HL-60/S4 (cell line): ENCODE measurements around the gene MAP3K9.

Experiments used
- in situ Hi-C: fragments of 300-500 bp; cut with MboI; formaldehyde crosslinking; loops from 2 replicates; pipeline ENCODE4 v1.14.3; 2022; ENCODE audit warnings: low sequenced_read_pairs

MAP3K9 gene

GRCh38 chr14:70730393-70730792 lies 78.9 kb downstream of the MAP3K9 start:
- in situ Hi-C loops = no loop called here

DNA sequence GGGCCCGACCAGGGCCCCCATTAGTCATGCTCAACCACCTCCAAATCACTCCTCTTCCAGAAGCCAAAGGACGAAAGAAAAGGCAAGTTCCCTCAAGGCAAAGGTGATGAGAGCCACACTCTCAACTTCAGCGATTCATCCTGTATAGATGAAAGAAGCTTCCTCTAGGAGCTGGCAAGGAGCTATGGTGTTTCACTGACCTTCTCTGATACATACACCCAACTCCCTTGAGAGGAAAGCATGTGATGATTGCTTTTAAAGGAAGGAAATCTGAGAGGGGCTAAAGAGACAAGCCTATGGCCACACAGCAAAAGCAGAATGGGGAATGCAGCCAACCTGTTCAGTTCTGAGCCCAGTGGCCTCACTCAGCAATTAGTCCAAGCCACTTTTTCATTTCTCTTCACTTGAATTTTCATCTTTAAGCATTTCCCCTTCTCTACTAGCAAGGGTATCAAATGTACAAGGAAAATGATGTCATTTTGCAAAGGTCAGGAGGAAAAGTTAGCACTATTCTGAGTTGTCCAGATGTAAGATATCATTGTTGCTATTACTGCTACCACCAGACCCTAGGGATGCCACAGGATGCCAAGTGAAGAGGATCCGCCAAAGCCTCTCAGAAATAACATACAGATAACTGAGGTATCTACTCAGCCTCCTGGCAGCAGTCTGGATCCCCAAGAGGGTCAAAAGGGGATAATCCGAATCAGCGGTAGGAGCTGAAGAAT lies 82.5 kb downstream of the MAP3K9 start:
- in situ Hi-C loops = no loop called here

- in situ Hi-C loops = no loop called here
These were observed 84.4 kb downstream of the MAP3K9 start for GRCh38 chr14:70724944-70725343.

DNA sequence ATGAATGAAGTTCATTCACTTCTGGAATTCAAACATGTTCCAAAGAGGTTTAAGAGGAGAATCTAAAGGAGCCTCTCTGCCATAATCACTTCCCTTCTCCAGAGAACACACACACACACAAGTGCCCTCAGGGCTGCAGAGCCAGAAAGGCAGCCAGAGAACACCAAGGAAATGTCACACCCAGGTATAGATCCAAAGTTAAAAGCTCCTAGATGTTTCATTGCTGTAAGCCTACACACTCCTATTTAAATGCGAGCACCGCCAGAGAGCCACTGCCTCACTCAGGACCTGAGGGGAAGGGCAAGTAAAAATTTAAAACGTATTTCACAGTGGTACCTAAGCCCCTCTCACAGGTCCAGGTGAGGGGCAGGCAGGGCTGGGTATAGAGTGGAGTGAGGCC lies 85.2 kb downstream of the MAP3K9 start:
- in situ Hi-C loops = no loop called here

- in situ Hi-C loops = no loop called here
These were observed 86.0 kb downstream of the MAP3K9 start for GRCh38 chr14:70723276-70723675.

DNA sequence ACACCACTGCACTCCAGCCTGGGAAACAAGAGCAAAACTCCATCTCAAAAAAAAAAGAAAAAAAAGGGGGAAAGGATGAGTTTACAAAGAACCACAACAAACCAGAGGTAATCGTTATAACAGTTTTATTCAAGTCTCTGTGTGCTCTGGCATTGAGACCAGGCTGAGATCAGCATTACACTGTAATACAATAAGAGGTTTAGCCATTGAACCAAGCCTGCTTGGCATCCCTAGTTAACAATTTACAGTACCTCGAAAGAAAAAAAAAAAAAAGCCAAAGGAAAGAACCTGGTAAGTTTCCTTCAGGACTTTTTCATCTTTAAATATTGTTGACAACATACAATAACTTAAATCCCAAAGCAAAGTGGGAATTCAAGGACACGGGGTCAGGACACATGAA lies 86.9 kb downstream of the MAP3K9 start:
- in situ Hi-C loops = no loop called here

DNA sequence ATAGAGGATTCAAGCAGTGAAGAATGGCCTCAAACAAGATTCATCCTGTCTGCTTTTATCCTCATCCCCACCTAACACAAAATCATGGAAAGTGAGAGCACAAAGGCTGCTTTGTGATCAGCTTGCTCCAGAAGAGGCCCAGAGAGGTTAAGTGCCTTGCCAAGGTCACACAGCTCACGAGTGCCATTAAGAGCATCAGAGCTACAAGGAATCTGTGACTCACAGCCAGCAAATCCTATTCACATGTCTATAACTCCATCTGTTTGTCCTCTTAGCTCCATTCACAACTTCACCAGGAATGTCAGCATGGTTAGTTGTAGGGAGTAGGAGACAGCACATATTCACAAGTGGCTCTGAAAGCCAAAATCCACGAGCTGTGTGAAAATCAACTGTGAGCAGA lies 87.8 kb downstream of the MAP3K9 start:
- in situ Hi-C loops = no loop called here

- in situ Hi-C loops = loop anchor here (10.0 kb wide), 1 partner anchor 94 kb away; no protein-coding TSS in a partner anchor
These were observed 90.8 kb downstream of the MAP3K9 start for GRCh38 chr14:70718383-70719118.

DNA sequence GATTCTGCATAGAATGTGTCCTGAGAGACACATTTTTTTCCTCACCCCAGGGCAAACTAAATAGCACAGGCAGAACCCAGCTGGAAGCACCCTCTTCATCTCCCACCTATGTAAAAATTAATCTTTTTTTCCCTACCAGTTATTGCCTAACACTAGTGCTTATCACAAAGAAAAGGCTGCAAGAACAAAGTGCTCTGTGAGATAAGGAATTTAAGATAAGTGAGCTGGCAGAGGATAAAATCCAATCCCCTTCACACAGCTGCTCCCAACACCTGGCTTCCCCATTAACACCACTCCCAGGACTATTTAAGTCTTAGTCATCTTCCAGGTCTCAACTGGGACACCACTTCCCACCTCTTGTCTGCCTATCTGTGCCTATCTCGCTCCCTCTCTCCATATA lies 92.4 kb downstream of the MAP3K9 start:
- in situ Hi-C loops = loop anchor here (10.0 kb wide), 1 partner anchor 92 kb away; no protein-coding TSS in a partner anchor

DNA sequence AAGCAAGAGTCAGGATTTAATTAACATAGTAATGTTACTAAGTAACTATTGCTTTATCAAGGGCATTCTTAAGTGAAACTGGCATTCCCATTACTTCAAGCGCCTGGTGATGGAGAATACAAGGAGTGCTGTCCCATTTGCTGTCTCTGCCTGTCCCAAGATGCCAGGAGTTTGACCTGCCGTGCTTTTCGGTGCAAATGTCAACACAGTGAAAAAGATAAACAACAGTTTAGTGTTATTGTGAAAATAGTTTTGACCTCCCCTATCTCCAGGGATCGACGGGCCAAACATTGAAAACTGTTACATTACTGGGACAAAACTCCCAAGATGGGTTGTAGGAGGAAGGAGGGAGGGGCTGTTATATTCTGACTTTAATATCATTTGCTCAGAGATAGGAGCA lies 92.8 kb downstream of the MAP3K9 start:
- in situ Hi-C loops = loop anchor here (10.0 kb wide), 1 partner anchor 92 kb away; no protein-coding TSS in a partner anchor

- in situ Hi-C loops = loop anchor here (10.0 kb wide), 1 partner anchor 89 kb away; no protein-coding TSS in a partner anchor
These were observed 95.2 kb downstream of the MAP3K9 start for GRCh38 chr14:70714055-70714550.

DNA sequence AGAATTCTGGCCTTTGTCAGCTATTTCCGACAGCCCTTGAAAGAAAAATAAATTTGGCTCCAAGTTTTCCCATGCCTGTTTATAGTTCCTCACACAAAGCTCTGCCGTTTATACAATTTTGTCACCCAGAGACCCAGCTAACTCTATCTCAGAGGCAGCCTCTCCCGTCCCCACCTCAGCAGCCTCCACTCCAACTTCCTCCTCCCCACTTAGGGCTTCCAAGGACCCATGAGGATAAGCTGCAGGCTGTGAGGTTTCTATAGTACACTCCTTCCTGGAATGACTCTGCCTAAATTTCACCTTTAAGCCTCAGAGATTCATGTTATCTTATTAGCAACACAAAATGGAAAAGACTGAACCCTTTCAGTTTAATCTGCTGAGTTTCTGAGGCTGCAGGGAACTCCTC lies 95.8 kb downstream of the MAP3K9 start:
- in situ Hi-C loops = loop anchor here (10.0 kb wide), 1 partner anchor 89 kb away; no protein-coding TSS in a partner anchor

DNA sequence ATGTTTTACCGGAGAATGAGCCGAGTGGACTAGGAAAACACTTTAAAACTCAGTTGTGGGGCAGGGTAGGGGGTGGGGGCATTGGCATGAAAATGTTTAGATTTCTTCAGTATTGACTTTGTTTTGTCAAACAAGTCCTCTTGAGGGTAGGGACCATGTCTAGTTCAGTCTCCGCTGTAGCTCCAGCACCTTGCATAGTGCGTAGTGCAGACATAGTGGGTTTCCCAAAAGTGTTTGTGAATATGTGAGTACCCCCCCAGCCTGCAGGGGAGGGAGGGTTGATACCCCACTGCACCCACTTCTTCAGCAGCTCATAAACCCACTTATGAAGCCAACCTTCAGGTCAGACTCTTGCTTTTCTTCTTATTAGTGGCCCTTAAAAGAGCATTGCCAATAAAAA lies 96.2 kb downstream of the MAP3K9 start:
- in situ Hi-C loops = loop anchor here (10.0 kb wide), 1 partner anchor 88 kb away; no protein-coding TSS in a partner anchor

GRCh38 chr14:70711451-70711850 lies 97.9 kb downstream of the MAP3K9 start:
- in situ Hi-C loops = loop anchor here (10.0 kb wide), 1 partner anchor 87 kb away; no protein-coding TSS in a partner anchor

DNA sequence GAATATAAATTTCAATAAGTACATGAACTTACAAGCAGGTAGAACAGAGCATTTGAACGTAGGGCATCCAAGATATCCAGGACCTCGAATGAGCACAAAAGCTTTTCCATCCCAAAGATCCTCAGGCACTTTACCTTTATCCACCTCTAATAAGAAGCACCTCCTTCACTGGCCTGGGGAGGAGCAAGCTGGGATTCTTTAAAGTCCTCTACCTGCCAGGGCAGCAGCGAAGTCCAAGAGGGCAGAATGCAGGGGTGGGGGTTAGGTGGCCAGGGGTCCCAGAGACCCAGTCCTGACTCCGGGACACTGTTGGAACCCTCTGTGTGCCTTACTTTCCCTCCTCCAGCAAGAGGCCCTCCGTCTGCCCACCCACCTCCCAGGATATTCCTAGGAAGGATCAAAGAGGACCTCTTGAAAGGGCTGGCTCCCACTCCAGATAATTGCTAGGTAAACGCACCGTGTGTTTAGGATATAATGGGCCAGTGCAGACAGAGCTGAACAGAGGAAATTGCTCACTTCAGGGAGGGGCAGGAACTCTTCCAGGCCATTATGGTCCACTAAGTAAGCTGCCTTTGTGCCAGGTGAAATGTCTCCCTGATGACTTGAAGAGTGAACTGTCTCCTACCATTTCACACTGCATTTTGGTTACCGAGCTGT lies 99.5 kb downstream of the MAP3K9 start:
- in situ Hi-C loops = loop anchor here (10.0 kb wide), 1 partner anchor 85 kb away; no protein-coding TSS in a partner anchor

DNA sequence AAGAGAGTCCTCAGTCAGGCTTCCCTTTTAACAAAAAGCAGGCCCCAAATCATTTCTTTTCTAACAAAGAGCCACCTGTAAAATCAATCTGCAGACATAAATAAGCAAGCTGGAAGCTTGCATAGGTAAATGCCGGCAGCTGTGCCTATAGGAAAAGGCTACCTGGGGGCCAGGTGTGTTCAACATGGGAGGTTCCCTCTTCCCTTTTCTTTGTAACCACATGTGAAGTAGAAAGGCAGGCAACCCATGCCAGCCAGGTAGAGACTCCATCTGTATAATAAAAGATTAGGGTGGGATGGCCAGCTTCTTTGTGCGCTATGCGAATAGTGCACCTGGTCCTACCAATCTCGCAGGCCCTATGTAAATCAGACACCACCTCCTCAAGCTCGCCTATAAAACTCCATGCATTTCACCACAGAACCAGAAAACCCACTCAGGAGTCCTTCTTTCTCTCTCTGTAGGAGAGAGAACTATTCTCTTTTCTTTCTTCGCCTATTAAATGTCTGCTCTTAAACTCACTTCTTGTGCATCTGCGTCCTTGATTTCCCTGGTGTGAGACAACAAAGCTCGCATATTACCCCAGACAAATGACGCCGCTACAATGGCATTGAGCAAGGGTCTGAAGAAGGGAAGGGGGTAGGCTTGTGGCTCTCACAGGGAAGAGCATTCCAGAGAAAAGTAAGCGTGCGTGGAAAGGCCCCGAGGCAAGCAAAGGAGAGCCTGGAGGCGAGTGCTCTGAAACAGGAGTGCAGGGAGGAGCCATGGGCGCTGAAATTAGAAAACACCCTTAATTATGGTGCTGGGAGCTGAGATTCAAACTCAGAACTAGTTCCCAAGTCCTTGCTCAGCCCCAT lies 100.4 kb downstream of the MAP3K9 start:
- in situ Hi-C loops = no loop called here

GRCh38 chr14:70707138-70708038 lies 101.9 kb downstream of the MAP3K9 start:
- in situ Hi-C loops = no loop called here

GRCh38 chr14:70706177-70706576 lies 103.1 kb downstream of the MAP3K9 start:
- in situ Hi-C loops = no loop called here

DNA sequence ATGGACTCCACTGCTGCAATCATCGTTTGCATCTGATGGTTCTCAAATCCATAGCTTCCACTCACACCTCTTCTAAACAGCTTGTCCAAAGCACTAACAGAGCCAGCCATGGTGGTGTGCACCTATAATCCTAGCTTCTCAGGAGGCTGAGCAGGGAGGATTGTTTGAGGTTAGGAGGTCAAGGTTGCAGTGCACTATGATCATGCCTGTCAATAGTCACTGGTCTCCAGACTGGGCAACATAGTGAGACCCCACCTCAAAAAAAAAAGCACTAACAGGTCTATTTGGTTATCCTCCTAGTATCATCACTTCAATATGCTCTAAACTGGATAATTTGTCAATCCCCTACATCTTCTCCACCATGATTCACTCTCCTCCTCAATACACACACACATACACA lies 104.4 kb downstream of the MAP3K9 start:
- in situ Hi-C loops = no loop called here
